Measurements from ENCODE around the gene BICRA.
"Not testable (repeated sequence)": the region's sequence is repeated elsewhere in the genome, so short reads cannot be mapped to it uniquely, and the experiment has no call there.

Gene BICRA

GRCh38 chr19:47661161-47661560 is 52.2 kb downstream of the BICRA start:
- DNase-seq (ENCODE audit: low read depth) = no peak
- H3K4me3 ChIP-seq (ENCODE audit: low read depth, low read length) = no peak overlapping the region
- no peak for TF ChIP-seq CTCF (IDR thresholded peaks at IDR 0.05; ENCODE audit: control insufficient read depth, extremely low read depth, insufficient read depth)

DNA sequence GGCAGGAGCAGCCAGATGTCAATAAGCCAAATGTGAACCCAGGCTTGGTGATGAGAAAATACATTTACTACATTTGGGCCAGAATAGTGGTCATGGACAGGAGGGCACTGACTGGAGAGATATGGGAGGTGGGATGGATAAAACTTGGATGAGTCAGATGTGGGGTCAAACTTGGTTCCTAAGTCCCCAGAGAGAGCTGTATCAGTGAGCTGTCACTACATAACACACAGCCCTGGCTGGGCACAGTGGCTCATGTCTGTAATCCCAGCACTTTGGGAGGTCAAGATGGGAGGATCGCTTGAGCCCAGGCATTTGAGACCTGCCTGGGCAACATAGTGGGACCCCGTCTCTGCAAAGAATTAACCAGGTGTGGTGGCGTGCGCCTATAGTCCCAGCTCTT is 52.7 kb downstream of the BICRA start:
- DNase-seq (ENCODE audit: low read depth) = no peak
- H3K4me3 ChIP-seq (ENCODE audit: low read depth, low read length) = no peak overlapping the region
- no peak for TF ChIP-seq CTCF (IDR thresholded peaks at IDR 0.05; ENCODE audit: control insufficient read depth, extremely low read depth, insufficient read depth)

GRCh38 chr19:47663435-47663910 is 54.5 kb downstream of the BICRA start:
- peak; percentile 38 for DNase-seq (ENCODE audit: low read depth)
- TF ChIP-seq CTCF (IDR thresholded peaks at IDR 0.05; ENCODE audit: control insufficient read depth, extremely low read depth, insufficient read depth) = no peak
- H3K4me3 ChIP-seq (ENCODE audit: low read depth, low read length) = no peak overlapping the region

GRCh38 chr19:47663911-47664771 is 55.2 kb downstream of the BICRA start:
- TF ChIP-seq CTCF (IDR thresholded peaks at IDR 0.05; ENCODE audit: control insufficient read depth, extremely low read depth, insufficient read depth) = no peak
- DNase-seq (ENCODE audit: low read depth) = peak; percentile 45
- no peak overlapping the region for H3K4me3 ChIP-seq (ENCODE audit: low read depth, low read length)

DNA sequence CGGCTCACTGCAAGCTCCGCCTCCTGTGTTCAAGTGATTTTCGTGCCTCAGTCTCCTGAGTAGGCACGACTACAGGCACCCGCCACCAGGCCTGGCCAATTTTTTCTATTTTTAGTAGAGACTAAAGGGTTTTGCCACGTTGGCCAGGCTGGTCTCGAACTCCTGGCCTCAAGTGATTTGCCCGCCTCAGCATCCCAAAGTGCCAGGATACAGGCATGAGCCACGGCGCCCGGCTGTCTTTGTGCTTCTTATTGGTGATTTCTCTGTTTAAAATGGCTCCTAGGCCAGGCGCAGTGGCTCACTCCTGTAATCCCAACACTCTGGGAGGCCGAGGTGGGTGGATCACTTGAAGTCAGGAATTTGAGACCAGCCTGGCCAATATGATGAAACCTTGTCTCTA is 59.6 kb downstream of the BICRA start:
- H3K4me3 ChIP-seq (ENCODE audit: low read depth, low read length); DNase-seq (ENCODE audit: low read depth): not testable (repeated sequence)

- no peak for DNase-seq (ENCODE audit: low read depth)
- TF ChIP-seq CTCF (IDR thresholded peaks at IDR 0.05; ENCODE audit: control insufficient read depth, extremely low read depth, insufficient read depth) = no peak
- no peak overlapping the region for H3K4me3 ChIP-seq (ENCODE audit: low read depth, low read length)
These were observed 61.8 kb downstream of the BICRA start for GRCh38 chr19:47670736-47671135.

DNA sequence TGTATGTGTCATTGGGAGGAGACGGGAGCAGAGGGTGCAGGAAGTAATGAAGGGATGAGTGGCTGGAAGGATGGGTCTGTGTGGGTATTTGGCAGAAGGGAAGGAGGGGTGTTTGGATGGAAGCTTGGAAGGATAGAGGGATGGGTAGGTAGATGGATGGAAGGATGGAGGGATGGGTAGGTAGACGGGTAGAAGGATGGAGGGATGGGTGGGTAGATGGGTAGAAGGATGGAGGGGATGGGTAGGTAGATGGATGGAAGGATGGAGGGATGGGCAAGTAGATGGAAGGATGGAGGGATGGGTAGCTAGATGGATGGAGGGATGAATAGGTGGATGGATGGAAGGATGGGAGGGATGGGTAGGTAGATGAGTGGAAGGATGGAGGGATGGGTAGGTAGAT is 62.6 kb downstream of the BICRA start:
- no peak for DNase-seq (ENCODE audit: low read depth)
- TF ChIP-seq CTCF (IDR thresholded peaks at IDR 0.05; ENCODE audit: control insufficient read depth, extremely low read depth, insufficient read depth) = no peak
- H3K4me3 ChIP-seq (ENCODE audit: low read depth, low read length) = no peak overlapping the region

Measured in LNCaP clone FGC (cell line).